Effector memory CD4-positive, alpha-beta T cell (primary cell): Measurements from ENCODE around the gene OAS2.

Experiments used
- DNase-seq, 3 donors: peaks; one replicate each; pipeline ENCODE4 v3.0.0-alpha.2; 2020
- H3K27ac ChIP-seq: 2 replicates; pipeline ENCODE4 v1.7.0; 2013; ENCODE audit warnings: mild to moderate bottlenecking, low read length, moderate library complexity; ENCODE audit not compliant: insufficient read depth, poor library complexity, severe bottlenecking
- H3K27me3 ChIP-seq: replicated peaks from 2 replicates; pipeline ENCODE4 v1.7.0; 2013; ENCODE audit warnings: mild to moderate bottlenecking, low read length; ENCODE audit not compliant: insufficient read depth, control insufficient read depth, poor library complexity, severe bottlenecking
- H3K36me3 ChIP-seq: 2 replicates; pipeline ENCODE4 v1.7.0; 2013; ENCODE audit warnings: mild to moderate bottlenecking, low read length, moderate library complexity; ENCODE audit not compliant: control insufficient read depth, insufficient read depth
- H3K4me1 ChIP-seq: 2 replicates; pipeline ENCODE4 v1.7.0; 2013; ENCODE audit warnings: low read length, mild to moderate bottlenecking; ENCODE audit not compliant: control insufficient read depth, insufficient read depth, poor library complexity, severe bottlenecking
- H3K4me3 ChIP-seq: 2 replicates; pipeline ENCODE4 v1.7.0; 2013; ENCODE audit warnings: low read length, low read depth, mild to moderate bottlenecking; ENCODE audit not compliant: insufficient read depth, poor library complexity, severe bottlenecking
- H3K9me3 ChIP-seq: 2 replicates; pipeline ENCODE4 v1.7.0; 2013; ENCODE audit warnings: mild to moderate bottlenecking, low read length, moderate library complexity; ENCODE audit not compliant: control insufficient read depth

Gene OAS2

DNA sequence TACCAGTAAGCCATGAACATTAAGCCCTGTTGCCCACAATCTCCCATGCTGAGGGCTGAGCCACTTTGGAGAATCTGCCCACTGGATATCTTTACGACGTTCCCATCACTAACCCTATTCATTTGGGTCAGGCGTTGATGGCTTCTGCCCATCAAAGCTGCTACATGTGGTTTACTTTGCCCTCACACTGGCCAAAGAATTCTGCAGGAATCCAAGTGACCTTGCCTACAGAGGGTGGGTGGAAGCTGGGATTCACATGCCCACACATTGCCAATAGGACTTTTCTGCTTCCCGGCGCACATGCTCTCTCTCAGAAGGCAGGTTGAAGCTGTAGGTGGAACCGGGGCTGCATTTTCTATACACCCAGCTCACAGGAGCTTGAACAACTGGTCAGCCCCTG is 28.3 kb downstream of the OAS2 start:
- no peak overlapping the region for H3K27ac ChIP-seq
- no peaks in the 10 kb centered on the region for H3K4me1 ChIP-seq
- no peaks in the 10 kb centered on the region for H3K27me3 ChIP-seq
- no peak for DNase-seq
- H3K4me3 ChIP-seq = no peak overlapping the region
- peaks cover 94% of the 10 kb centered on the region for H3K36me3 ChIP-seq
- peaks cover 13% of the 10 kb centered on the region for H3K9me3 ChIP-seq

DNA sequence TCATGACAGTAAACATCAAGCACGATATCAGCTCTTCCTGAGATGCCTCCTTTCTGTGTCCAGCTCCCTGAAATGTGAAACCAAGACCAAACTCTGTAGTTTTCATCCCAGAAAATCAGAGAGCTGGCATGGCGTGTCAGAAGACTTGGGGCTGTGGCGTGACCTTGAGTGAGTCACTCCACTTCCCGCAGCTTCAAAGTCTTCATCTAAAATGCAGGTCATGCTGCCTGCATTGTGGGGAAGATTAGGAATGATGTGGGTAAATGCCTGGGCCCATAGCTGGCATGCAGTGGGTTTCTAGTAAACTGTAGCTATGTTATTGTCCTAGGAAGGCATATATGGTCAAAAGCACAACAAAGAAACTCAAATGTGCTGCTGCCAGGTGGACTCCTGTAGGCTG is 28.8 kb downstream of the OAS2 start:
- no peak overlapping the region for H3K4me3 ChIP-seq
- peaks cover 13% of the 10 kb centered on the region for H3K9me3 ChIP-seq
- H3K36me3 ChIP-seq = peaks cover 94% of the 10 kb centered on the region
- no peaks in the 10 kb centered on the region for H3K4me1 ChIP-seq
- H3K27ac ChIP-seq = no peak overlapping the region
- H3K27me3 ChIP-seq = no peaks in the 10 kb centered on the region
- DNase-seq = no peak

DNA sequence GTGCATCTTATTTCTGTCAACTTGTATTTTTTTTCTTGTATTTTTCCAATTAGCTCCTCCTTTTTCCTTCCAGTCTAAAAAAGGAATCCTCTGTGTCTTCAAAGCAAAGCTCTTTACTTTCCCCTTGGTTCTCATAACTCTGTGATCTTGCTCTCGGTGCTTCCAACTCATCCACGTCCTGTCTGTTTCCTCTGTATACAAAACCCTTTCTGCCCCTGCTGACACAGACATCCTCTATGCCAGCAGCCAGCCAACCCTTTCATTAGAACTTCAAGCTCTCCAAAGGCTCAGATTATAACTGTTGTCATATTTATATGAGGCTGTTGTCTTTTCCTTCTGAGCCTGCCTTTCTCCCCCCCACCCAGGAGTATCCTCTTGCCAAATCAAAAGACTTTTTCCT is 32.4 kb downstream of the OAS2 start:
- Histone ChIP-seq H3K4me3 (no peak overlapping the region), H3K4me1 (no peaks in the 10 kb centered on the region), H3K27me3 (no peaks in the 10 kb centered on the region), H3K27ac (no peak overlapping the region), H3K36me3 (peaks cover 60% of the 10 kb centered on the region), H3K9me3 (peaks cover 13% of the 10 kb centered on the region)
- no peak for DNase-seq

DNA sequence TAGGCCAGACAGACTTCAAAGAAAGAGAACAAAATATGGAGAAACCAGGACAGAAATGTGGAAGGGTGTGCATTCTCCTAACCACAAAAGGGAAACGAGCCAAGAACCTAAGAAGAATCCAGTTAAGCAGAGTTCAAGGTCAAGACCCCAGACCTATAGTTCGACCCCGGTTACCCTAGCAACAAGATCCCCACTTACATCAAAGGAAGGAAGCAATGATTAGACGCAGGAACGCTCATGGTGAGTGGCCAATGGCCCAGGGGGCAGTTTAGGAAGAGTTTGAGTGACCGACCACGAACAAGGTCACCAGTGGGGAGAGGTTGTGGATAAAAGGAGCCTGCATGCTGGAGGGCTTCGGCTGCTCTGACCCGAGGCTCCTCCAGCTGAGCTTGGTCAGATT is 36.2 kb downstream of the OAS2 start:
- no peaks in the 10 kb centered on the region for H3K27me3 ChIP-seq
- no peak for DNase-seq
- no peak overlapping the region for H3K4me3 ChIP-seq
- peaks cover 13% of the 10 kb centered on the region for H3K9me3 ChIP-seq
- no peaks in the 10 kb centered on the region for H3K4me1 ChIP-seq
- no peak overlapping the region for H3K27ac ChIP-seq
- peaks cover 23% of the 10 kb centered on the region for H3K36me3 ChIP-seq

DNA sequence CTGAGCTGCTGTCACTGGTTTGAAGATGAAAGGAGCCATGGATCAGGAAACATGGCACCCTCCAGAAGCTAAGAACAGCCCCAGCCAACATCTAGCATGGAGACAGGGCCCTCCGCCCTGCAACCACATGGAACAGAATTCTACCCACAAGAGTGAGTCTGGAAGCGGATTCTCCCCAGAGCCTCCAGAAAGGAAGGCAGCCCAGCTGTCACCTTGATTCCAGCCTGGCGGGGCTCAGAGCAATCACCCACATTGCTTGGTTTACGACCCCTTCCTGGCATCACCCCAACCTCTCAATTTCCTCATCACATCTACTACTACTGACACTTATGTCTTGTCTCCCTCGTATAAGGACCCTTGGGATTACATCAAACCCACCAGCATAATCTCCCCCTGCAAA is 38.5 kb downstream of the OAS2 start:
- Histone ChIP-seq H3K27me3 (no peaks in the 10 kb centered on the region), H3K36me3 (peaks cover under 1% of the 10 kb centered on the region), H3K27ac (no peak overlapping the region), H3K4me3 (no peak overlapping the region), H3K9me3 (no peaks in the 10 kb centered on the region), H3K4me1 (no peaks in the 10 kb centered on the region)
- no peak for DNase-seq

DNA sequence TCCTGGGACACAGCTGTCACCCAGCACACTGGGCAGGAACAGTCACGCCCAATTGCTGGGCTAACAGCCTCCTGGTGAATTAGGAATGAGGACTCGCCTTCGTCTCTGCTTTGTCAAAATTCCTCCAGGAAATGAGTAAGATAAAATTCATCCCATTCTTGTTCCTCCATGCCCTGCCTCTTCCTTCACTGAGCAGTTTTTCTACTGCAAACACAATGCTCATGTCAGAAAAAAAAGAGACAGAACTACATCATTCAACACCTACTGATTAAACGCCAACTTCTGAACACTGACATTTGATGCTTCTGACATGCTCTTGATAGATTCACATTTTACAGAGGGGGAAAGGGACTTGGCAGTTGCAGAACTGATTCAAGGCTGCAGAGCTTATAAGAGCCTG is 40.7 kb downstream of the OAS2 start:
- H3K36me3 ChIP-seq = no peaks in the 10 kb centered on the region
- H3K27me3 ChIP-seq = no peaks in the 10 kb centered on the region
- H3K27ac ChIP-seq = no peak overlapping the region
- no peak for DNase-seq
- no peaks in the 10 kb centered on the region for H3K4me1 ChIP-seq
- no peak overlapping the region for H3K4me3 ChIP-seq
- no peaks in the 10 kb centered on the region for H3K9me3 ChIP-seq

DNA sequence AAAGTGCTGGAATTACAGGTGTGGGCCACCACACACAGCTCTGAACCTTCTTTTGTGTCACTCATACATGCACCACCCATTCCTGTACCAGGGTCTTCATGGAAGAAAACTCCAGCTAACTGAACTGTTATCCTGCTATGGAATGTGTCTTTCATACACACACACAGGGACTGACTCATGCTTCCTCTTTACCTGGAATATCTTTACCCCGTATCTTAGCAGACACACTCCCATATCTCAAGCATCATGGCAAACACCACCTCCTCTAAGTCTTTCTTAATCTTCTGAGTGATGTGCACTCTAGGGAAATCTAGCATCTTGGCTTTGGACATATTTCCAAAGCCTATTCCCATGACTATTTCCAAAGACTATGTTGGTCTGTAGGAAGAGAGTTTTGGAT is 43.2 kb downstream of the OAS2 start:
- Histone ChIP-seq H3K4me3 (no peak overlapping the region), H3K27me3 (no peaks in the 10 kb centered on the region), H3K27ac (no peak overlapping the region), H3K36me3 (no peaks in the 10 kb centered on the region), H3K9me3 (no peaks in the 10 kb centered on the region), H3K4me1 (no peaks in the 10 kb centered on the region)
- DNase-seq = no peak

DNA sequence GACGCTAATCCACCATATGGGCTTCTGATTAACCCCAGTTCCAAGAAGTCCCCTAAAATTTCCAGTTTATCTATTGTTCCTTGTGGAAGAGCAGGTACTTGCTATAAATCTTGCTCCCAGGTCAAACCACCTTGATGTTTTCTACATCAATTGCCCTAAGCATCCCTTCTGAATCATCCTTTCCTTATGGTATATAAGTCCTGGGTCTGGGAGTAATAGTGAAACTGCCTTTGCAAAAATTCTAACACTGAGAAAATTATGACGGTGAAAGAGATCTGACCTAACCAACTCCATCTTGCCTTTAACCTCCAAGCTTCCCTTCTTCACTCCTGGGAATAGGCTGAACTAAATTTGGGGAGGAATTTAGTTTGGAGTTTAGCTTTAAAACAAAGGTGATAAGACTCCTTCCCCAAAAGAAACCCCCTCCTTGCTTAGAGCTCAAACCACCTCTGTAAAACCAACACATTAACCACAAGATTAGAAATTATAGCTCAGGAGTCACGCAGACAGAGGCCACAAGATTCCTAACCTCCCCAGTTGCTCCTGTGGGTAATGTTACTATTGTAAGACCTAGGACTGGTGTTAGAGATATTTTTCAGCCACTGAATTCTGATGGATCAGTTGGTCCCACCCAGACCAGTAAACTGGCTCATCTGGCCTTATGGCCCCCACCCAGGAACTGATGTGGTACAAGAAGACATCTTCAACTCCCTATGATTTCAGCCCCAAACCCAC is 44.4 kb downstream of the OAS2 start:
- Histone ChIP-seq H3K4me1 (no peaks in the 10 kb centered on the region), H3K36me3 (no peaks in the 10 kb centered on the region), H3K27ac (no peak overlapping the region), H3K4me3 (no peak overlapping the region), H3K27me3 (no peaks in the 10 kb centered on the region), H3K9me3 (no peaks in the 10 kb centered on the region)
- no peak for DNase-seq

DNA sequence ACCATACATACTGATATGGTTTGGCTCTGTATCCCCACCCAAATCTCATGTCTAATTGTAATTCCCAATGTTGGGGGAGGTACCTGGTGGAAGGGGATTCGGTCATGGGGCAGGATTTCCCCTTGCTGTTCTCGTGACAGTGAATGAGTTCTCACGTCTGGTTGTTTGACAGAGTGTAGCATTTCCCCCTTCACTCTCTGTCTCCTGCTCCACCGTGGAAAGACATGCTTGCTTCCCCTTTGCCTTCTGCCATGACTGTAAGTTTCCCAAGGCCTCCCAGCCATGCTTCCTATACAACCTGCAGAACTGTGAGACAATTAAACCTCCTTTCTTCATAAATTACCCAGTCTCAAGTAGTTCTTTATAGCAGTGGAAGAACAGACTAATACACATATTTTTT is 49.4 kb downstream of the OAS2 start:
- H3K9me3 ChIP-seq = no peaks in the 10 kb centered on the region
- no peak for DNase-seq
- no peak overlapping the region for H3K4me3 ChIP-seq

DNA sequence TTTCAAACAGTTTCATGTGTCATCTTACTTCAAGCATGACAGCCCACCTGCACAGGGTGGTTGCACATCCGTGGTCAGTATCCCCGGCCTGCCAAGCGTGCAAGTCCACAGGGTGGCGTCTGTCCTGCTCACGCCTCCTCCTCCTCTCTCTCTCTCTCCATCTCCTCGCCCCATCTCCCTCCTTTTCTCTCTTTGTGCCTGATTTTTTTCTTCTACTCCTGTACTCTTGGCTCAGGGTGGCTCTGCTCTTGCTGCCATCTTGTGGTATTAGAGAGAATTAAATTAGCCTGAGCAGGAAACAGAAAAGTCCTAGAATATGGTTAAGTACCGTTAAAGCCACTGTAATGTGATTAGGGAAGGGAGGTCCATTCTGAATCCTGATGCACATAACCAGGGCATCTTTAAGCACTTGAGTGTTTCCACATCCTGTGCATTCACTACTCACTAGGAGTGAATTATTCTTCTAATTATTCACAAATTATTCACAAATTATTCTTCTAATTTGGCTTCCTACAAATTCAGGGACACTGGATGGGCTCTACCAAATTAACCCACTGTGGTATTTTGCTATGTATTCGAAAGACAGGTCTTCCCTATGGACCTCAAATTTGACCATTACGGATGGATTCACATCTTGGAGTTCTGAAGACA is 52.7 kb downstream of the OAS2 start:
- Histone ChIP-seq H3K27me3 (no peaks in the 10 kb centered on the region), H3K36me3 (no peaks in the 10 kb centered on the region), H3K27ac (no peak overlapping the region), H3K4me1 (no peaks in the 10 kb centered on the region), H3K4me3 (no peak overlapping the region), H3K9me3 (no peaks in the 10 kb centered on the region)
- no peak for DNase-seq

More for the DNA sequence above, 49.4 kb downstream of the OAS2 start:
- Histone ChIP-seq H3K27me3 (no peaks in the 10 kb centered on the region), H3K27ac (no peak overlapping the region), H3K36me3 (no peaks in the 10 kb centered on the region), H3K4me1 (no peaks in the 10 kb centered on the region)
